Nephron (organoid): ENCODE data around the gene PPP1R1B.

Experiments
- H3K27ac Mint-ChIP-seq, 3 experiments: 2 replicates each; pipeline ENCODE4 v1.8.0; 2020; ENCODE audit warnings: mixed read lengths in 3 of 3, mild to moderate bottlenecking in 2 of 3, moderate library complexity in 1 of 3
- H3K27me3 Mint-ChIP-seq: 2 replicates; pipeline ENCODE4 v1.8.0; 2021; ENCODE audit warnings: low read depth, mild to moderate bottlenecking, moderate library complexity, mixed read lengths
- H3K36me3 Mint-ChIP-seq: 2 replicates; pipeline ENCODE4 v1.8.0; 2020; ENCODE audit warnings: low read depth, mixed read lengths
- H3K4me1 Mint-ChIP-seq: 2 replicates; pipeline ENCODE4 v1.8.0; 2020; ENCODE audit warnings: mixed read lengths
- H3K4me3 Mint-ChIP-seq, 3 experiments: 2 replicates each; pipeline ENCODE4 v1.8.0; 2020; ENCODE audit warnings: mild to moderate bottlenecking in 3 of 3, mixed read lengths in 3 of 3, moderate library complexity in 2 of 3
- H3K9me3 Mint-ChIP-seq: 2 replicates; pipeline ENCODE4 v1.8.0; 2020; ENCODE audit warnings: mixed read lengths
- CTCF ChIP-seq, 3 experiments: fragments of 200-600 bp; sonication (generic); IDR thresholded peaks; one replicate each; pipeline ENCODE4 v1.5.0; 2021; ENCODE audit warnings: antibody characterized with exemption in 3 of 3; ENCODE audit not compliant: unreplicated experiment in 3 of 3

PPP1R1B gene

GRCh38 chr17:39636927-39637736 is 10.4 kb downstream of the PPP1R1B start, which contains the start of gene STARD3:
Gene STARD3 (plus strand): TSS chr17:39637144. CDS start chr17:39653532, 16,388 bp downstream.
- H3K9me3 Mint-ChIP-seq, result no peaks in the 10 kb centered on the region
- H3K27ac Mint-ChIP-seq, result peak within 1 kb of the TSS; percentile 70 to 90 (median 88)
- H3K27me3 Mint-ChIP-seq, result peaks cover 4% of the 10 kb centered on the region
- H3K4me3 Mint-ChIP-seq, result peak within 1 kb of the TSS; percentile 93 to 94 (median 93)
- H3K36me3 Mint-ChIP-seq, result no peaks in the 10 kb centered on the region
- peaks cover 36% of the 10 kb centered on the region for H3K4me1 Mint-ChIP-seq
- peak in 2 of 3 experiments; percentile 9 to 29 for TF ChIP-seq CTCF (IDR thresholded peaks at IDR 0.05; ENCODE audit: unreplicated experiment in 3 of 3)

- no peaks in the 10 kb centered on the region for H3K36me3 Mint-ChIP-seq
- no peak for TF ChIP-seq CTCF (IDR thresholded peaks at IDR 0.05; ENCODE audit: unreplicated experiment in 3 of 3)
- peak overlapping the region; percentile 93 to 94 (median 93) for H3K4me3 Mint-ChIP-seq
- no peaks in the 10 kb centered on the region for H3K9me3 Mint-ChIP-seq
- H3K27me3 Mint-ChIP-seq, result no peaks in the 10 kb centered on the region
- H3K27ac Mint-ChIP-seq, result peak overlapping the region; percentile 70 to 90 (median 88)
- peaks cover 36% of the 10 kb centered on the region for H3K4me1 Mint-ChIP-seq
Measured at GRCh38 chr17:39638317-39638716, 11.6 kb downstream of the PPP1R1B start.

- Mint-ChIP-seq H3K4me3 (peak overlapping the region; percentile 67 to 74 (median 68)), H3K27ac (peak overlapping the region; percentile 36 to 56 (median 37)), H3K36me3 (no peaks in the 10 kb centered on the region), H3K9me3 (no peaks in the 10 kb centered on the region), H3K4me1 (peaks cover 36% of the 10 kb centered on the region), H3K27me3 (no peaks in the 10 kb centered on the region)
- TF ChIP-seq CTCF (IDR thresholded peaks at IDR 0.05; ENCODE audit: unreplicated experiment in 3 of 3), result no peak
Measured at GRCh38 chr17:39639043-39639442, 12.3 kb downstream of the PPP1R1B start.

GRCh38 chr17:39639566-39640458 is 13.1 kb downstream of the PPP1R1B start:
- Mint-ChIP-seq H3K4me3 (peak overlapping the region; percentile 67 to 74 (median 68)), H3K9me3 (no peaks in the 10 kb centered on the region), H3K36me3 (peaks cover 1% of the 10 kb centered on the region), H3K27ac (peak overlapping the region; percentile 36 to 56 (median 37)), H3K27me3 (no peaks in the 10 kb centered on the region), H3K4me1 (peaks cover 31% of the 10 kb centered on the region)
- no peak for TF ChIP-seq CTCF (IDR thresholded peaks at IDR 0.05; ENCODE audit: unreplicated experiment in 3 of 3)

GRCh38 chr17:39640591-39641031 is 13.9 kb downstream of the PPP1R1B start:
- peak overlapping the region in 2 of 3 experiments; percentile 44 to 52 for H3K4me3 Mint-ChIP-seq
- peaks cover 3% of the 10 kb centered on the region for H3K36me3 Mint-ChIP-seq
- TF ChIP-seq CTCF (IDR thresholded peaks at IDR 0.05; ENCODE audit: unreplicated experiment in 3 of 3), result no peak
- peak overlapping the region in 2 of 3 experiments; percentile 49 to 52 for H3K27ac Mint-ChIP-seq
- H3K9me3 Mint-ChIP-seq, result no peaks in the 10 kb centered on the region
- H3K27me3 Mint-ChIP-seq, result no peaks in the 10 kb centered on the region
- H3K4me1 Mint-ChIP-seq, result peaks cover 34% of the 10 kb centered on the region
